ENCODE results near the gene MARCHF11. TPM values are rescaled to one million over a fixed set of nuclear protein-coding genes. Genes with fewer than 3 reads are reported as not detected.

The MARCHF11 gene
- total RNA-seq, 1 experiment from 2014 or later: not detected

GRCh38 chr5:16140944-16141343 is 38.6 kb downstream of the MARCHF11 start:
- Histone ChIP-seq H3K27ac (ENCODE audit: low read depth, low read length, poor library complexity, severe bottlenecking) (no peak overlapping the region), H3K27me3 (replicated peaks; ENCODE audit: insufficient read depth, low read depth, low read length, poor library complexity) (no peaks in the 10 kb centered on the region), H3K4me3 (ENCODE audit: low read depth, low read length, poor library complexity, severe bottlenecking) (no peak overlapping the region), H3K36me3 (ENCODE audit: insufficient read depth, low read length, poor library complexity, severe bottlenecking) (no peaks in the 10 kb centered on the region), H3K4me1 (ENCODE audit: insufficient read depth, low read length, poor library complexity, severe bottlenecking) (no peaks in the 10 kb centered on the region), H3K9me3 (ENCODE audit: low read depth, low read length, poor library complexity, severe bottlenecking) (peaks cover 7% of the 10 kb centered on the region)
- intact Hi-C loops (cut with micrococcal nuclease; ENCODE audit: unreplicated experiment): no loop called here
- ChIA-PET CTCF (no interaction called here), POLR2A (ENCODE audit: low non-redundant PET) (no interaction called here)
- DNase-seq (ENCODE audit: low spot score): no peak
- TF ChIP-seq CTCF (conservative IDR thresholded peaks at IDR 0.05; ENCODE audit: low read depth, low read length) (no peak), EZH2 (IDR thresholded peaks at IDR 0.05; ENCODE audit: borderline replicate concordance, low read depth, low read length, poor library complexity, severe bottlenecking) (no peak)
- no TSS peak for BruUV-seq (replicated peaks)

GRCh38 chr5:16140417-16140816 is 39.2 kb downstream of the MARCHF11 start:
- no peak for DNase-seq (ENCODE audit: low spot score)
- POLR2A ChIA-PET (ENCODE audit: low non-redundant PET): no interaction called here
- H3K27ac ChIP-seq (ENCODE audit: low read depth, low read length, poor library complexity, severe bottlenecking): no peak overlapping the region
- H3K36me3 ChIP-seq (ENCODE audit: insufficient read depth, low read length, poor library complexity, severe bottlenecking): no peaks in the 10 kb centered on the region
- H3K4me1 ChIP-seq (ENCODE audit: insufficient read depth, low read length, poor library complexity, severe bottlenecking): no peaks in the 10 kb centered on the region
- peaks cover 7% of the 10 kb centered on the region for H3K9me3 ChIP-seq (ENCODE audit: low read depth, low read length, poor library complexity, severe bottlenecking)
- BruUV-seq (replicated peaks): no TSS peak
- intact Hi-C loops (cut with micrococcal nuclease; ENCODE audit: unreplicated experiment): no loop called here
- no peak overlapping the region for H3K4me3 ChIP-seq (ENCODE audit: low read depth, low read length, poor library complexity, severe bottlenecking)
- TF ChIP-seq CTCF (conservative IDR thresholded peaks at IDR 0.05; ENCODE audit: low read depth, low read length) (no peak), EZH2 (IDR thresholded peaks at IDR 0.05; ENCODE audit: borderline replicate concordance, low read depth, low read length, poor library complexity, severe bottlenecking) (no peak)
- H3K27me3 ChIP-seq (replicated peaks; ENCODE audit: insufficient read depth, low read depth, low read length, poor library complexity): no peaks in the 10 kb centered on the region
- CTCF ChIA-PET: no interaction called here

- BruUV-seq (replicated peaks): no TSS peak
- H3K27ac ChIP-seq (ENCODE audit: low read depth, low read length, poor library complexity, severe bottlenecking): no peak overlapping the region
- CTCF ChIA-PET: no interaction called here
These were observed 42.4 kb downstream of the MARCHF11 start for GRCh38 chr5:16137177-16137576.

More at GRCh38 chr5:16137177-16137576, 42.4 kb downstream of the MARCHF11 start:
- H3K4me1 ChIP-seq (ENCODE audit: insufficient read depth, low read length, poor library complexity, severe bottlenecking): peaks cover 5% of the 10 kb centered on the region
- DNase-seq (ENCODE audit: low spot score): peak; percentile 1
- H3K4me3 ChIP-seq (ENCODE audit: low read depth, low read length, poor library complexity, severe bottlenecking): no peak overlapping the region
- H3K36me3 ChIP-seq (ENCODE audit: insufficient read depth, low read length, poor library complexity, severe bottlenecking): no peaks in the 10 kb centered on the region
- no peak for TF ChIP-seq CTCF (conservative IDR thresholded peaks at IDR 0.05; ENCODE audit: low read depth, low read length)
- TF ChIP-seq EZH2 (IDR thresholded peaks at IDR 0.05; ENCODE audit: borderline replicate concordance, low read depth, low read length, poor library complexity, severe bottlenecking): no peak
- POLR2A ChIA-PET (ENCODE audit: low non-redundant PET): no interaction called here
- H3K9me3 ChIP-seq (ENCODE audit: low read depth, low read length, poor library complexity, severe bottlenecking): peaks cover 7% of the 10 kb centered on the region
- intact Hi-C loops (cut with micrococcal nuclease; ENCODE audit: unreplicated experiment): no loop called here
- H3K27me3 ChIP-seq (replicated peaks; ENCODE audit: insufficient read depth, low read depth, low read length, poor library complexity): no peaks in the 10 kb centered on the region
